ENCODE measurements around the gene EVC2. TPM values are rescaled to one million over a fixed set of nuclear protein-coding genes. Genes with fewer than 3 reads are reported as not detected.

EVC2 gene
- total and polyA plus RNA-seq, 2 of the 13 experiments (the other 11 are each of a cell fraction or from before 2014, with no cell fraction given) = not detected

- no peak for TF ChIP-seq ZNF503 (CRISPR knock-in tag; IDR thresholded peaks at IDR 0.05)
- TF ChIP-seq ZNF788 (CRISPR knock-in tag; IDR thresholded peaks at IDR 0.05; ENCODE audit: borderline replicate concordance) = no peak
- no peak for TF ChIP-seq DPF2 (CRISPR knock-in tag; IDR thresholded peaks at IDR 0.05; ENCODE audit: borderline replicate concordance, low read depth)
- no peak for TF ChIP-seq ZC3H13 (CRISPR knock-in tag; IDR thresholded peaks at IDR 0.05)
- no peak for TF ChIP-seq ZNF619 (CRISPR knock-in tag; IDR thresholded peaks at IDR 0.05)
Observed at GRCh38 chr4:5704276-5704675, 4.1 kb downstream of the EVC2 start (continued).

DNA sequence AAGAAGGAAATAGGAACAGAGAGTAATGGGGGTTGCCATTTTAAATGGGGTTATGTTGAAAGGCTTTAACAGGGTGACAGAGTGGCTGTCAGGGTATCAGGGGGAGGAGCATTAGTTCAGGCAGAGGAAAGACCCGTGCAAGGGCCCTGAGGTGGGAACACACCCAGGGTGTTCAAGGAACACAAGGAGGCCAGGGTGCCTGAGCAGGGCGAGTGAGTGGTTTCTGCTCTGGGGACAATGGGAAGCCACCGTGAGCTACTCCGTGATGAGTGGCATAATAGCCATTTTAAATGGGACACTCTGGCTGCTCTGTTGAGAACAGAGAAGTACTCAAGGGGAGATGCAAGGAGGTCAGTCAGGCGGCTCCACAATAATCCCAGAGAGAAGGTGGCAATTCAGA lies 4.5 kb downstream of the EVC2 start:
- ChIA-PET CTCF (ENCODE audit: low intra/inter-chr PET ratio, low total read pairs) (no interaction called here), POLR2A (no interaction called here)
- in situ Hi-C loops (cut with HindIII; ENCODE audit: extremely low pct_ligation_motif_present, low pct_unique_long_range_greater_than_20kb) (no loop called here), intact Hi-C loops (cut with micrococcal nuclease; ENCODE audit: unreplicated experiment) (no loop called here)
- no peaks in the 10 kb centered on the region for H3K36me3 ChIP-seq (replicated peaks in 1 of 2; ENCODE audit: control insufficient read depth in 1 of 2, insufficient read depth in 2 of 2, low read length in 2 of 2)
- H3K79me2 ChIP-seq (ENCODE audit: insufficient read depth, low read length) = no peaks in the 10 kb centered on the region
- no peak overlapping the region for H3K9ac ChIP-seq (ENCODE audit: insufficient read depth, low read depth, low read length)
- no TSS peak for BruUV-seq (replicated peaks)
- H3K9me3 ChIP-seq (ENCODE audit: low read length) = no peaks in the 10 kb centered on the region
- H3K4me3 ChIP-seq (replicated peaks in 1 of 3; ENCODE audit: insufficient read depth in 1 of 3, low read depth in 2 of 3, low read length in 3 of 3) = no peak overlapping the region
- no peak overlapping the region for H3K4me2 ChIP-seq (ENCODE audit: low read depth, low read length)
- no peaks in the 10 kb centered on the region for H3K4me1 ChIP-seq (ENCODE audit: insufficient read depth, low read length)
- ATAC-seq = no peak
- H2AFZ ChIP-seq (ENCODE audit: low read length) = no peak overlapping the region
- no peaks in the 10 kb centered on the region for H3K27me3 ChIP-seq (ENCODE audit: control insufficient read depth in 1 of 2, insufficient read depth in 2 of 2, low read length in 2 of 2)
- no peak overlapping the region for H3K27ac ChIP-seq (ENCODE audit: extremely low read length, insufficient read depth, low read length)
- 59% methylated on average over 5 of the region's 5 CpGs for WGBS (ENCODE audit: low lambda C conversion rate)
- no peaks in the 10 kb centered on the region for H4K20me1 ChIP-seq (ENCODE audit: insufficient read depth, low read length)
- no peak for FAIRE-seq
- DNase-seq (ENCODE audit: low spot score) = no peak
- TF ChIP-seq ATF7 (IDR thresholded peaks at IDR 0.05) = no peak
- no peak for TF ChIP-seq ATF7 (CRISPR knock-in tag; IDR thresholded peaks at IDR 0.05)
- no peak for TF ChIP-seq SNAI1 (CRISPR knock-in tag; IDR thresholded peaks at IDR 0.05; ENCODE audit: borderline replicate concordance)
- TF ChIP-seq ZNF674 (CRISPR knock-in tag; IDR thresholded peaks at IDR 0.05; ENCODE audit: low read depth) = no peak
- no peak for TF ChIP-seq ZNF598 (CRISPR knock-in tag; IDR thresholded peaks at IDR 0.05; ENCODE audit: borderline replicate concordance)
- TF ChIP-seq BCL3 (CRISPR knock-in tag; IDR thresholded peaks at IDR 0.05) = no peak
- no peak for TF ChIP-seq MAFF (IDR thresholded peaks at IDR 0.05; ENCODE audit: low read depth, low read length)
- TF ChIP-seq, protein P1, sequence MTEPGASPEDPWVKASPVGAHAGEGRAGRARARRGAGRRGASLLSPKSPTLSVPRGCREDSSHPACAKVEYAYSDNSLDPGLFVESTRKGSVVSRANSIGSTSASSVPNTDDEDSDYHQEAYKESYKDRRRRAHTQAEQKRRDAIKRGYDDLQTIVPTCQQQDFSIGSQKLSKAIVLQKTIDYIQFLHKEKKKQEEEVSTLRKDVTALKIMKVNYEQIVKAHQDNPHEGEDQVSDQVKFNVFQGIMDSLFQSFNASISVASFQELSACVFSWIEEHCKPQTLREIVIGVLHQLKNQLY (CRISPR knock-in tag; IDR thresholded peaks at IDR 0.05) = no peak
- TF ChIP-seq SIX1 (CRISPR knock-in tag; IDR thresholded peaks at IDR 0.05; ENCODE audit: borderline replicate concordance) = no peak
- no peak for TF ChIP-seq ZNF563 (CRISPR knock-in tag; IDR thresholded peaks at IDR 0.05)
- no peak for TF ChIP-seq ZBTB49 (CRISPR knock-in tag; IDR thresholded peaks at IDR 0.05; ENCODE audit: borderline replicate concordance)
- TF ChIP-seq ZNF547 (CRISPR knock-in tag; IDR thresholded peaks at IDR 0.05) = no peak
- TF ChIP-seq SPEN (CRISPR knock-in tag; IDR thresholded peaks at IDR 0.05; ENCODE audit: low read depth) = no peak
- no peak for TF ChIP-seq JUNB (CRISPR knock-in tag; IDR thresholded peaks at IDR 0.05; ENCODE audit: borderline replicate concordance)
- no peak for TF ChIP-seq ZNF543 (CRISPR knock-in tag; IDR thresholded peaks at IDR 0.05)
